ENCODE results near the gene AK5. TPM values are rescaled to one million over a fixed set of nuclear protein-coding genes. Genes with fewer than 3 reads are reported as not detected.

AK5 gene
- total RNA-seq, 4 donors from 2014 or later = 16.7 to 21.3 (median 20.0) TPM

DNA sequence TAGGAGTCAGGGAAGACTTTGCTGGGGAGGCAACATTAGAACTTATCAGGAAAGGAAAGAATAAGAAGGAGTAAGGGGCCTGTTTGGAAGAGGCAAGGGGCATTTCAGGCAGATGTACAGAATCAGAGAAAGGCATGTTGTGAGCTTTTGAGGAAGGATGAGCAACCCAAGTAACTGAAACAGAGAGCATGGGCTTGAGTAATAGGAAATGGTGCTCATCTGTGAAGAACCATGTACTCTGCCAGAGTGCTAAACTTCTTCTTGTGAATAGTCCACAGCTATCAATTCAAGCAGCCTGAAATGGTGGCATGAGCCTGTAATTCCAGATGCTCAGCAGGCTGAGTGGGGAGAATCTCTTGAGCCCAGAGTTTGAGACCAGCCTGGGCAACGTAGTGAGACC lies 43.4 kb upstream of the AK5 start:
- H3K27me3 ChIP-seq = no peaks in the 10 kb centered on the region
- 79 to 95% methylated on average over 1 of the region's 1 CpG for WGBS, 2 donors
- no peaks in the 10 kb centered on the region for H3K4me1 ChIP-seq
- H3K9me3 ChIP-seq = peaks cover 0 to 3% (median 0%) of the 10 kb centered on the region in 4 donors
- TF ChIP-seq EP300 (IDR thresholded peaks at IDR 0.05) (no peak), POLR2A (IDR thresholded peaks at IDR 0.05) (no peak)
- TF ChIP-seq, protein P1, sequence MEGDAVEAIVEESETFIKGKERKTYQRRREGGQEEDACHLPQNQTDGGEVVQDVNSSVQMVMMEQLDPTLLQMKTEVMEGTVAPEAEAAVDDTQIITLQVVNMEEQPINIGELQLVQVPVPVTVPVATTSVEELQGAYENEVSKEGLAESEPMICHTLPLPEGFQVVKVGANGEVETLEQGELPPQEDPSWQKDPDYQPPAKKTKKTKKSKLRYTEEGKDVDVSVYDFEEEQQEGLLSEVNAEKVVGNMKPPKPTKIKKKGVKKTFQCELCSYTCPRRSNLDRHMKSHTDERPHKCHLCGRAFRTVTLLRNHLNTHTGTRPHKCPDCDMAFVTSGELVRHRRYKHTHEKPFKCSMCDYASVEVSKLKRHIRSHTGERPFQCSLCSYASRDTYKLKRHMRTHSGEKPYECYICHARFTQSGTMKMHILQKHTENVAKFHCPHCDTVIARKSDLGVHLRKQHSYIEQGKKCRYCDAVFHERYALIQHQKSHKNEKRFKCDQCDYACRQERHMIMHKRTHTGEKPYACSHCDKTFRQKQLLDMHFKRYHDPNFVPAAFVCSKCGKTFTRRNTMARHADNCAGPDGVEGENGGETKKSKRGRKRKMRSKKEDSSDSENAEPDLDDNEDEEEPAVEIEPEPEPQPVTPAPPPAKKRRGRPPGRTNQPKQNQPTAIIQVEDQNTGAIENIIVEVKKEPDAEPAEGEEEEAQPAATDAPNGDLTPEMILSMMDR (IDR thresholded peaks at IDR 0.05) = no peak
- H3K27ac ChIP-seq = no peak overlapping the region
- no peak overlapping the region for H3K4me3 ChIP-seq
- no peak for DNase-seq (ENCODE audit: low spot score in 2 of 2)
- H3K36me3 ChIP-seq = no peaks in the 10 kb centered on the region

DNA sequence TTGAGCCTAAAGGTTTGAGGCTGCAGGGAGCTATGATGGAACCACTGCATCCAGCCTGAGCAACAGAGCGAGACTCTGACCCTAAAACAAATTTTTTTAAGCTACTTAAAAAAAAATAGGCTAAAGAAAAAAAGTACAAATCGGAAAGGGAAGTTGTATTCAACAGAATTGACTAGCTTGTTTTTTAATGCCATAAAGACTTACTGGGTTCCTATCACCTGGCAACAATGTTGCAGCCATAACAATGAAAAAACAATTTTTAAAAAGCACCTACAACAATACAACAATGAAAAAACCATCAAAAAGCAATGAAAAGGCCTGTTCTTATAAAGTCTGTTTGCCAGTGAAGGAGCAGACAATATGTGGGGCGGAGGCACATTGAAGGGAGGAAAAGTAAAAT lies 42.5 kb upstream of the AK5 start:
- Histone ChIP-seq H3K27me3 (no peaks in the 10 kb centered on the region), H3K4me1 (no peaks in the 10 kb centered on the region), H3K9me3 (peaks cover 0 to 3% (median 0%) of the 10 kb centered on the region in 4 donors), H3K27ac (no peak overlapping the region), H3K4me3 (no peak overlapping the region), H3K36me3 (no peaks in the 10 kb centered on the region)
- TF ChIP-seq EP300 (IDR thresholded peaks at IDR 0.05) = no peak
- TF ChIP-seq, protein P1 (IDR thresholded peaks at IDR 0.05) = no peak
- no peak for DNase-seq (ENCODE audit: low spot score in 2 of 2)
- WGBS, 2 donors = 69 to 90% methylated on average over 3 of the region's 3 CpGs

DNA sequence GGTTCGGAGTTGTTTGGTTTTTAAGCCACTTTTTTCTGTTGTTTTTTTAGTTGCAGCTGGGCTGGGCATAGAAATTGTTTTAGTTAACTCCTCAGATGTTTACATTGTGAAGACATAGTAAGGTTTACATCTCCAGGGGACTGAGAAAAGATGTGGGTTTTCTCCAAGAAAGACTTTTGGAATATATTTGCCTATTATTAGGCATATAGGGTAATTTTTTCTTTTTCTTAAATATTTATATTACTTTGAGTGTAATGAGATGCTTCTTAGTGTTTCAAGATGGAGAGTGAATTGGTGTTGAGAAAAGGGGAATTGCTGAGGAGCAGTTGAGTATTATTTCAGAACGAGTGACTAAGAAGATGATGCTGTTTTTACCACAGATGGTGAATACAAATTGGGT lies 36.0 kb upstream of the AK5 start:
- Histone ChIP-seq H3K4me3 (no peak overlapping the region), H3K27ac (no peak overlapping the region), H3K4me1 (no peaks in the 10 kb centered on the region), H3K9me3 (peaks cover 0 to 33% (median 8%) of the 10 kb centered on the region in 4 donors), H3K36me3 (no peaks in the 10 kb centered on the region), H3K27me3 (no peaks in the 10 kb centered on the region)
- no peak for DNase-seq (ENCODE audit: low spot score in 2 of 2)
- TF ChIP-seq, protein P1 (IDR thresholded peaks at IDR 0.05) = no peak
- TF ChIP-seq EP300 (IDR thresholded peaks at IDR 0.05) (no peak), POLR2A (IDR thresholded peaks at IDR 0.05) (no peak)
- WGBS, 2 donors = 64 to 71% methylated on average over 2 of the region's 2 CpGs

DNA sequence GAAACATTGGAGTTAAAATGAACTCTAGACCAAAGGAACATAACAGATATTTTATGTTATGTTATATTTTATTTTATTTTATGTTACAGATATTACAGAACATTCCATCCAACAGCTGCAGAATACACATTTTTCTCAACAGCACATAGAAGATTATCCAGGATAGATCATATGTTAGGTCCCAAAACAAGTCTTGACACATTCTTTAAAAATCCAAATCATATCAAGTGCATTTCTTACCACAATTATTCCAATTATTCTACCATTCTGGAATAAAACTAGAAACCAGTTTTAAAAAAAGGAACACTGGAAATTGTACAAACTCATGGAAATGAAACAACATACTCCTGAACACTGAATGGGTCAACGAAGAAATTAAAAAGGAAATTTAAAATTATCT lies 31.7 kb upstream of the AK5 start:
- WGBS, 2 donors = 85 to 92% methylated on average over 1 of the region's 1 CpG
- no peaks in the 10 kb centered on the region for H3K4me1 ChIP-seq
- DNase-seq (ENCODE audit: low spot score in 2 of 2) = no peak
- peaks cover 0 to 69% (median 14%) of the 10 kb centered on the region in 4 donors for H3K9me3 ChIP-seq
- no peaks in the 10 kb centered on the region for H3K27me3 ChIP-seq
- no peak overlapping the region for H3K27ac ChIP-seq
- TF ChIP-seq, protein P1 (IDR thresholded peaks at IDR 0.05) = no peak
- TF ChIP-seq EP300 (IDR thresholded peaks at IDR 0.05) (no peak), POLR2A (IDR thresholded peaks at IDR 0.05) (no peak)
- no peak overlapping the region for H3K4me3 ChIP-seq
- H3K36me3 ChIP-seq = no peaks in the 10 kb centered on the region

DNA sequence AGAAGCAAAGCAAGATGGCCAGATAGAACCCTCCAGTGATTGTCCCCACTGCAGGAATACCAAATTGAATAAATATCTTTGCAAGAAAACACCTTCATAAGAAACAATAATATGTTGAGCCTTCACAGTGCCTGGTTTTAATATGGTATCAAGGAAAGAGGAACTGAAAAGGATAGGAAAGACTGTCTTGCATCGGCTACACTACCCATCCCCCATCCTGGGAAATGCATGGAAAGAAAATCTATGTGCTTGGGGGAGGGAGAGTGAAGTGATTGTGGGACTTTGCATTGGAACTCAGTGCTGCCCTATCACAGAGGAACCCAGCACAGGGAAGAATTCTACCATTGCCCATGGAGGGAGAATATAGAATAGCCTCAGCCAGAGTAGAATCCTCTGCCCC lies 28.6 kb upstream of the AK5 start:
- Histone ChIP-seq H3K4me3 (no peak overlapping the region), H3K36me3 (no peaks in the 10 kb centered on the region), H3K27ac (no peak overlapping the region), H3K27me3 (no peaks in the 10 kb centered on the region), H3K4me1 (no peaks in the 10 kb centered on the region), H3K9me3 (peaks cover 0 to 68% (median 13%) of the 10 kb centered on the region in 4 donors)
- 80 to 87% methylated on average over 1 of the region's 1 CpG for WGBS, 2 donors
- TF ChIP-seq POLR2A (IDR thresholded peaks at IDR 0.05) = no peak
- no peak for TF ChIP-seq EP300 (IDR thresholded peaks at IDR 0.05)
- TF ChIP-seq, protein P1 (IDR thresholded peaks at IDR 0.05) = no peak
- no peak for DNase-seq (ENCODE audit: low spot score in 2 of 2)

Data from tibial nerve (tissue), 4 donors.